Measurements from ENCODE around the gene NPBWR2. TPM values are rescaled to one million over a fixed set of nuclear protein-coding genes. Genes with fewer than 3 reads are reported as not detected.

Gene NPBWR2
- polyA plus RNA-seq, 1 donor from 2014 or later: not detected

- no peak overlapping the region for H3K4me3 ChIP-seq (ENCODE audit: low read length)
- no peaks in the 10 kb centered on the region for H3F3A ChIP-seq (ENCODE audit: insufficient read depth, low read length, poor library complexity, severe bottlenecking)
- H3K9me3 ChIP-seq (ENCODE audit: low read length): no peaks in the 10 kb centered on the region
- H4K20me1 ChIP-seq (ENCODE audit: insufficient read depth): no peaks in the 10 kb centered on the region
- H3K36me3 ChIP-seq (ENCODE audit: insufficient read depth, low read length): no peaks in the 10 kb centered on the region
- H3K9me2 ChIP-seq (ENCODE audit: insufficient read depth, low read length): no peaks in the 10 kb centered on the region
- no peaks in the 10 kb centered on the region for H3K27me3 ChIP-seq (ENCODE audit: insufficient read depth, low read depth, low read length)
- H2AFZ ChIP-seq (ENCODE audit: low read depth, low read length): no peak overlapping the region
- no peak overlapping the region for H3K27ac ChIP-seq (ENCODE audit: low read length)
- peak; percentile 26 for TF ChIP-seq SMC3 (conservative IDR thresholded peaks at IDR 0.05; ENCODE audit: poor library complexity)
- TF ChIP-seq RAD21 (conservative IDR thresholded peaks at IDR 0.05): peak; percentile 43
- TF ChIP-seq MXI1 (conservative IDR thresholded peaks at IDR 0.05; ENCODE audit: poor library complexity, severe bottlenecking): no peak
- no peak for TF ChIP-seq REST (IDR thresholded peaks at IDR 0.05; ENCODE audit: borderline replicate concordance)
- peak; percentile 70 for TF ChIP-seq CTCF (IDR thresholded peaks at IDR 0.05; ENCODE audit: poor library complexity, severe bottlenecking)
- no peak overlapping the region for H3K4me2 ChIP-seq (ENCODE audit: low read length)
- no peaks in the 10 kb centered on the region for H3K79me2 ChIP-seq (replicated peaks; ENCODE audit: insufficient read depth, low read length)
- H3K9ac ChIP-seq (ENCODE audit: low read length): no peak overlapping the region
Measured at GRCh38 chr20:64057628-64058498, 49.5 kb downstream of the NPBWR2 start.

GRCh38 chr20:64056889-64057627 lies 50.3 kb downstream of the NPBWR2 start:
- no peaks in the 10 kb centered on the region for H3F3A ChIP-seq (ENCODE audit: insufficient read depth, low read length, poor library complexity, severe bottlenecking)
- H3K4me2 ChIP-seq (ENCODE audit: low read length): no peak overlapping the region
- H3K9ac ChIP-seq (ENCODE audit: low read length): no peak overlapping the region
- no peak overlapping the region for H3K4me3 ChIP-seq (ENCODE audit: low read length)
- TF ChIP-seq RAD21 (conservative IDR thresholded peaks at IDR 0.05) (no peak), CTCF (IDR thresholded peaks at IDR 0.05; ENCODE audit: poor library complexity, severe bottlenecking) (no peak), REST (IDR thresholded peaks at IDR 0.05; ENCODE audit: borderline replicate concordance) (no peak), POLR2AphosphoS5 (IDR thresholded peaks at IDR 0.05) (no peak), MXI1 (conservative IDR thresholded peaks at IDR 0.05; ENCODE audit: poor library complexity, severe bottlenecking) (no peak), TAF1 (IDR thresholded peaks at IDR 0.05; ENCODE audit: low read depth) (no peak), SMC3 (conservative IDR thresholded peaks at IDR 0.05; ENCODE audit: poor library complexity) (no peak), EZH2 (IDR thresholded peaks at IDR 0.05; ENCODE audit: borderline replicate concordance, insufficient read depth, low read length, poor library complexity, severe bottlenecking) (no peak), EP300 (conservative IDR thresholded peaks at IDR 0.05; ENCODE audit: poor library complexity, severe bottlenecking) (no peak)
- H3K27me3 ChIP-seq (ENCODE audit: insufficient read depth, low read depth, low read length): peaks cover 3% of the 10 kb centered on the region
- H4K20me1 ChIP-seq (ENCODE audit: insufficient read depth): no peaks in the 10 kb centered on the region
- H3K9me3 ChIP-seq (ENCODE audit: low read length): no peaks in the 10 kb centered on the region
- H3K36me3 ChIP-seq (ENCODE audit: insufficient read depth, low read length): no peaks in the 10 kb centered on the region
- no peak overlapping the region for H2AFZ ChIP-seq (ENCODE audit: low read depth, low read length)
- H3K27ac ChIP-seq (ENCODE audit: low read length): no peak overlapping the region
- no peaks in the 10 kb centered on the region for H3K79me2 ChIP-seq (replicated peaks; ENCODE audit: insufficient read depth, low read length)
- H3K9me2 ChIP-seq (ENCODE audit: insufficient read depth, low read length): no peaks in the 10 kb centered on the region

Data from neural cell (in vitro differentiated cells).